Measurements from ENCODE around the gene NPHP4. TPM values are rescaled to one million over a fixed set of nuclear protein-coding genes. Genes with fewer than 3 reads are reported as not detected.

NPHP4 gene
- total and polyA plus RNA-seq, 2 donors (not counting 3 experiments of a cell fraction or from before 2014, with no cell fraction given), result 4.4 to 11.7 TPM

DNA sequence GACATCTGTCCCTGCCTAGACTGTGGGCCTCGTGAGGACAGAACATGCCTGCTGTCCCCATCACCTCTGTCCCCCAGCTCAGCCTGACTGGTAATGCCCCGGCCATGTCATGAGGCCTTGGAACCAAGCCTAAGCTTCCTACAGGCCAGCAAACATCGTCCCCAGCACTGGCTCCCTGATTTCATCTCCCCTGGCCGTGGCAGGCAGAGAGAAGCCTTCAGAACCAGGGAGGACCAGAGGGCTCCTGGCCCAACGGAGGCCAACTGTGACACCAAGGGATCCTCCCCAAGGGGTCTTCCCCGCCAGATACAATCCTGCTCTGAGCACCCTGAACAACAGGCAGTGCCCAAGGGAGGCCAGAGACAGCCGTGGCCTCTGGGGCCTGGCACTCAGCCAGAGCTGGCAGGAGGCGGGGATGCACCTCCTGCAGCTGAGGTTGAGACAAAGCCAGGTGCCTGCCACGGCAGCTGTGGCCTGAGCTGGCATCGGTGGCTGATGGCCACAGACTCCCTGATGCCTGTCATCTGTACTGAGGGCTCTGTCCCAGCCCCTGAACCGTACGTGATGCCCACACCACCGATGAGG, 9.9 kb upstream of the NPHP4 start:
- ChIA-PET CTCF (interaction anchor here (0.7 kb wide), 1 partner anchor 51 kb away, joined by 3 read pairs; no protein-coding TSS in a partner anchor), POLR2A (no interaction called here)
- no peaks in the 10 kb centered on the region for H3K27me3 ChIP-seq (ENCODE audit: control insufficient read depth in 2 of 2, insufficient read depth in 2 of 2, low read length in 2 of 2)
- no peaks in the 10 kb centered on the region for H3K36me3 ChIP-seq (ENCODE audit: control insufficient read depth in 2 of 2, extremely low read depth in 1 of 2, insufficient read depth in 2 of 2, low read length in 2 of 2)
- TF ChIP-seq, protein P1, sequence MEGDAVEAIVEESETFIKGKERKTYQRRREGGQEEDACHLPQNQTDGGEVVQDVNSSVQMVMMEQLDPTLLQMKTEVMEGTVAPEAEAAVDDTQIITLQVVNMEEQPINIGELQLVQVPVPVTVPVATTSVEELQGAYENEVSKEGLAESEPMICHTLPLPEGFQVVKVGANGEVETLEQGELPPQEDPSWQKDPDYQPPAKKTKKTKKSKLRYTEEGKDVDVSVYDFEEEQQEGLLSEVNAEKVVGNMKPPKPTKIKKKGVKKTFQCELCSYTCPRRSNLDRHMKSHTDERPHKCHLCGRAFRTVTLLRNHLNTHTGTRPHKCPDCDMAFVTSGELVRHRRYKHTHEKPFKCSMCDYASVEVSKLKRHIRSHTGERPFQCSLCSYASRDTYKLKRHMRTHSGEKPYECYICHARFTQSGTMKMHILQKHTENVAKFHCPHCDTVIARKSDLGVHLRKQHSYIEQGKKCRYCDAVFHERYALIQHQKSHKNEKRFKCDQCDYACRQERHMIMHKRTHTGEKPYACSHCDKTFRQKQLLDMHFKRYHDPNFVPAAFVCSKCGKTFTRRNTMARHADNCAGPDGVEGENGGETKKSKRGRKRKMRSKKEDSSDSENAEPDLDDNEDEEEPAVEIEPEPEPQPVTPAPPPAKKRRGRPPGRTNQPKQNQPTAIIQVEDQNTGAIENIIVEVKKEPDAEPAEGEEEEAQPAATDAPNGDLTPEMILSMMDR (IDR thresholded peaks at IDR 0.05; ENCODE audit: extremely low read depth in 1 of 2, insufficient read depth in 1 of 2, low read depth in 1 of 2, low read length in 2 of 2), result no peak
- TF ChIP-seq EZH2 (IDR thresholded peaks at IDR 0.05; ENCODE audit: borderline replicate concordance, low read depth, low read length, severe bottlenecking) (no peak), FOS (IDR thresholded peaks at IDR 0.05; ENCODE audit: borderline replicate concordance, insufficient read depth, low read length) (no peak), GATA2 (IDR thresholded peaks at IDR 0.05; ENCODE audit: insufficient read depth, insufficient read length, low read depth, low read length) (no peak), POLR2A (IDR thresholded peaks at IDR 0.05; ENCODE audit: low read depth, low read length) (no peak), JUN (IDR thresholded peaks at IDR 0.05; ENCODE audit: borderline replicate concordance, insufficient read depth, insufficient read length, low read depth) (no peak), MYC (IDR thresholded peaks at IDR 0.05; ENCODE audit: low read depth, low read length) (no peak), POLR2AphosphoS5 (IDR thresholded peaks at IDR 0.05; ENCODE audit: insufficient read depth, low read depth, low read length) (no peak)
- TF ChIP-seq, protein P2, sequence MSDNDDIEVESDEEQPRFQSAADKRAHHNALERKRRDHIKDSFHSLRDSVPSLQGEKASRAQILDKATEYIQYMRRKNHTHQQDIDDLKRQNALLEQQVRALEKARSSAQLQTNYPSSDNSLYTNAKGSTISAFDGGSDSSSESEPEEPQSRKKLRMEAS (IDR thresholded peaks at IDR 0.05; ENCODE audit: insufficient read depth, insufficient read length), result no peak
- DNase-seq (ENCODE audit: low read depth, low spot score), result no peak
- H3K9me3 ChIP-seq (replicated peaks; ENCODE audit: control insufficient read depth, insufficient read depth, low read length), result no peaks in the 10 kb centered on the region
- H4K20me1 ChIP-seq (replicated peaks; ENCODE audit: control insufficient read depth, extremely low read depth, insufficient read depth, low read length), result no peaks in the 10 kb centered on the region
- H2AFZ ChIP-seq (ENCODE audit: low read depth, low read length), result no peak overlapping the region
- H3K4me2 ChIP-seq (ENCODE audit: insufficient read depth, low read length), result no peak overlapping the region
- no peak overlapping the region for H3K9ac ChIP-seq (replicated peaks; ENCODE audit: extremely low read depth, insufficient read depth, low read length)
- no peak overlapping the region for H3K4me3 ChIP-seq (replicated peaks in 1 of 3; ENCODE audit: insufficient read depth in 1 of 3, low read depth in 1 of 3, low read length in 3 of 3)
- no peak overlapping the region for H3K27ac ChIP-seq (ENCODE audit: insufficient read depth, low read depth, low read length)
- no peak for FAIRE-seq
- H3K79me2 ChIP-seq (ENCODE audit: control insufficient read depth, insufficient read depth, low read length), result no peaks in the 10 kb centered on the region
- intact Hi-C loops (cut with micrococcal nuclease), result no loop called here
- no TSS peak for BruUV-seq (replicated peaks)
- H3K9me1 ChIP-seq (replicated peaks; ENCODE audit: control insufficient read depth, extremely low read depth, insufficient read depth, low read length), result no peaks in the 10 kb centered on the region
- H3K4me1 ChIP-seq (ENCODE audit: control insufficient read depth, extremely low read depth, insufficient read depth, low read length), result no peaks in the 10 kb centered on the region
- dilution Hi-C loops (cut with MboI; ENCODE audit: extremely low pct_ligation_motif_present, low sequenced_read_pairs), result no loop called here

Measured in endothelial cell of umbilical vein (primary cell).